HAP-1 (cell line): ENCODE results near the gene ERMAP.

Experiments used
- DNase-seq, 2 experiments: peaks; one replicate each; pipeline ENCODE4 v3.0.0-alpha.2; 2016 to 2020; ENCODE audit warnings: low spot score in 2 of 2
- H3K27me3 ChIP-seq: fragments of 250-450 bp; sonication (Bioruptor Pico); 2 replicates; pipeline ENCODE4 v1.5.1; 2020; ENCODE audit warnings: low read depth, mild to moderate bottlenecking, moderate library complexity
- H3K36me3 ChIP-seq: fragments of 250-450 bp; sonication (Bioruptor Pico); replicated peaks from 2 replicates; pipeline ENCODE4 v1.5.1; 2020; ENCODE audit warnings: mild to moderate bottlenecking
- H3K4me1 ChIP-seq: fragments of 250-450 bp; sonication (Bioruptor Pico); 2 replicates; pipeline ENCODE4 v1.5.1; 2020; ENCODE audit warnings: mild to moderate bottlenecking
- H3K4me3 ChIP-seq: fragments of 250-450 bp; sonication (Bioruptor Pico); 2 replicates; pipeline ENCODE4 v1.5.1; 2020; ENCODE audit warnings: mild to moderate bottlenecking, moderate library complexity
- H3K9me3 ChIP-seq: fragments of 250-450 bp; sonication (Bioruptor Pico); 2 replicates; pipeline ENCODE4 v1.5.1; 2020; ENCODE audit warnings: mild to moderate bottlenecking, moderate library complexity
- in situ Hi-C: fragments of 300-500 bp; cut with MboI; formaldehyde crosslinking; loops from 3 replicates; pipeline ENCODE4 v1.14.3; 2020; ENCODE audit warnings: low sequenced_read_pairs, inconsistent platforms, mixed read lengths

The ERMAP gene

DNA sequence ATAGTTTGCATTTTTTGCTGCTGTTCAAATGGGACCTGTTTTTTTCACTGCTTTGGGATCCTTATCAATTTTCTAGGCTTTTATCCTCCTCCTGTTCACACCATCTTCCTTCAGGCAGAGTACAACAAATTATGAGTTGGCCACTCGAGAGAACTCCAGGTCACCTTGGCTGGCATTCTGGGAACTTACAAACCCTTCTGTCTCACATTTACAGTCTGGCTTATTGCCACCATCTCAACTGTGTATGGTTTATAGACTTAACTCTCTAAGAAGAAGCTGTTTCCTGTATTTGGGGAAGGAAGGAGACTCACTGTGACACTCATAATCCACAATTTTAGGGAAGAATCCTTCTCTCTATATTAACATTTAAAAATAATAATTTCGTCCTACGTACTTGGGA, 24.1 kb downstream of the ERMAP start:
- Histone ChIP-seq H3K9me3 (no peaks in the 10 kb centered on the region), H3K4me3 (no peak overlapping the region), H3K36me3 (peaks cover 3% of the 10 kb centered on the region; the same call in 1 of the 2 replicates), H3K4me1 (peaks cover 10% of the 10 kb centered on the region), H3K27me3 (no peaks in the 10 kb centered on the region)
- in situ Hi-C loops = no loop called here
- DNase-seq = no peak

DNA sequence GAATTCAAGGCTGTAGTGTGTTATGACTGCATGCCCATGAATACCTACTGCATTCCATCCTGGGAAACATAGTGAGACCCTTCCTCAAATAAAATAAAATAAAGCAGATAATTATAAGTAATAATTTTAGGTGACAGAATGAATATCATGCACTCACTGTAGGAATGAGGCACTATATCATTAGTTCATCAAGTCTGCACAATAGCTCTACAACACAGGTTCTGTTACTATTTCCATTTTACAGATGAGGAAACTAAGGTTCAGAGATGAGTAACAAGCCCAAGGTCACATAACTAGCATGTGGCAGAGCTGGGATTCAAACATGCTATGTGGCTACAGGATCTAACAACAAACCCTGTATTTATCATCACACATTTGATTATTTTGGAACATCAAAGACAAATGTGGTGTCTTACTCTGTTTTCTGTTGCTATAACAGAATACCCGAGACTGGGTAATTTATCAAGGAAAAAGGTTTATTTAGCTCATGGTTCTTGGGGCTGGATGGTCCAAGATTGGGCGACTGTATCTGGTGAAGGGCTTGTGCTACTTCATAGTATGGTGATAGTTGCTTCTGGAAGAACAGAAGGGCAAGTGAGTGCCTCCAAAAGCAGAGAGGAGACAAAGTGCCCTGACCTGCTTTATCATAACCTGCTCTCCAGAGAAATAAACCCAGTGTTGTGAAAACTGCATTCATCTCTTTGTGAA, 24.7 kb downstream of the ERMAP start:
- Histone ChIP-seq H3K27me3 (no peaks in the 10 kb centered on the region), H3K4me1 (peaks cover 11% of the 10 kb centered on the region), H3K36me3 (peaks cover 3% of the 10 kb centered on the region; the same call in 1 of the 2 replicates), H3K9me3 (no peaks in the 10 kb centered on the region), H3K4me3 (no peak overlapping the region)
- DNase-seq = no peak
- in situ Hi-C loops = no loop called here

DNA sequence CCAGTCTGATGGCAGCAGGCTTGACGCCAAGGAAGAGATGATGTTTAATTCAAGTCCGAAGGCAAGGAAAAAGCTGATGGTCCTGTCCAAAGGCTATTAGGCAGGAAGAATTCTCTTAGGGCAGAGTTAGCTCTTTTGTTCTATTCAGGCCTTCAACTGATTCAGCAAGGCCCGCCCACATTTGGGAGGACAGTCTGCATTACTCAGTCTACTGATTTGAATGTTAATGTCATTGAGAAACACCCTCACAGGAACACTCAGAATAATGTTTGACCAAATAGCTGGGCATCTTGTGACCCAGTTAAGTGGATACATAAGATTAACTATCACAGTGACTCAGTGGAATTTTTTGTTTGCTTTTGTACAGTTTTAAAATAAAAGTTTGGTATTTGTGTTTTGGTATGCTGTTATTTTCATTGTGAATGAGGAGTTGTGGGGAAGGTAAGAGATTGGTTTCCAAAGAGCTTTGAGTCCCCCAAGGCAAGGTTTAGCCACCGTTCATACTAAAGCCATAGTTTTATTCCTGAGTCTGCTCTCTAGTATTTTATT, 27.7 kb downstream of the ERMAP start:
- Histone ChIP-seq H3K4me3 (no peak overlapping the region), H3K4me1 (peaks cover 21% of the 10 kb centered on the region), H3K36me3 (peaks cover 11% of the 10 kb centered on the region), H3K27me3 (no peaks in the 10 kb centered on the region), H3K9me3 (no peaks in the 10 kb centered on the region)
- peak in 1 of 2 experiments; percentile 26 for DNase-seq
- in situ Hi-C loops = no loop called here

DNA sequence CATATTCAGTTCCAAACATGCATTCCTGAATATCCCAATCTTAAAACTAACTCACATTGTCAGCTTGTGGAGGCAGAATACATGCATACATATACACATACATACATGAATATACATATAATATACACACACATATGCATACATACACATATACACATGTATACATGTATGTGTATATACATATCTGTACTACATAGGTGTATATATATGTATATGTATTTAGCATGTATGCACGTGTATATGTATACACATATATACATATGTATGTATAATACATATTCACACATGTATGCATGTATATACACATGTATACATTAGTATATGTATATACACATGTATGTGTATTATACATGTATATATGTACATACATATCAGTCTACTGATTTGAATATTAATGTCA, 28.3 kb downstream of the ERMAP start:
- no peak for DNase-seq
- Histone ChIP-seq H3K36me3 (peaks cover 15% of the 10 kb centered on the region), H3K9me3 (no peaks in the 10 kb centered on the region), H3K4me1 (peaks cover 21% of the 10 kb centered on the region), H3K27me3 (no peaks in the 10 kb centered on the region), H3K4me3 (no peak overlapping the region; the same call in 1 of the 2 replicates)
- in situ Hi-C loops = no loop called here

DNA sequence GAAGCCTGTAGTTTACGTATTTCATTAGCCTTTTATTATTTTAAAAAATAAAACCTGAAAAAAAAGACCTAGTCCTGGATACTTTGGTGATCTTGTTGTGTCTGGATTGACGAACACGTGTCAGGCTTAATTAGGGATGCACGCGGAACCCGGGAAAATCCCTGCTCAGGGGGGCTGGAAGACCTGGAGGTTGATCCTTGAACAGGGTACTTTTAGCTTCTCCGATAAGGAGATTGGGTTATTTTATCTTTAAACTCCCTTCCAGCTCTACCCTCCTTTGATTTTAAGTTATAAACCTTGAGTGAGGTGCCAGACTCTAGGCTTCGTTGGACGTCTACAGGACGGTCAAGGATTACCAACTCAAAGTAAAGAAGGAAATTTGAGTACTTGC, 28.9 kb downstream of the ERMAP start:
- peak overlapping the region; percentile 79 for H3K4me3 ChIP-seq
- peaks cover 21% of the 10 kb centered on the region for H3K4me1 ChIP-seq
- in situ Hi-C loops = no loop called here
- H3K9me3 ChIP-seq = no peaks in the 10 kb centered on the region
- peak in 1 of 2 experiments; percentile 26 for DNase-seq
- no peaks in the 10 kb centered on the region for H3K27me3 ChIP-seq
- peaks cover 21% of the 10 kb centered on the region for H3K36me3 ChIP-seq

DNA sequence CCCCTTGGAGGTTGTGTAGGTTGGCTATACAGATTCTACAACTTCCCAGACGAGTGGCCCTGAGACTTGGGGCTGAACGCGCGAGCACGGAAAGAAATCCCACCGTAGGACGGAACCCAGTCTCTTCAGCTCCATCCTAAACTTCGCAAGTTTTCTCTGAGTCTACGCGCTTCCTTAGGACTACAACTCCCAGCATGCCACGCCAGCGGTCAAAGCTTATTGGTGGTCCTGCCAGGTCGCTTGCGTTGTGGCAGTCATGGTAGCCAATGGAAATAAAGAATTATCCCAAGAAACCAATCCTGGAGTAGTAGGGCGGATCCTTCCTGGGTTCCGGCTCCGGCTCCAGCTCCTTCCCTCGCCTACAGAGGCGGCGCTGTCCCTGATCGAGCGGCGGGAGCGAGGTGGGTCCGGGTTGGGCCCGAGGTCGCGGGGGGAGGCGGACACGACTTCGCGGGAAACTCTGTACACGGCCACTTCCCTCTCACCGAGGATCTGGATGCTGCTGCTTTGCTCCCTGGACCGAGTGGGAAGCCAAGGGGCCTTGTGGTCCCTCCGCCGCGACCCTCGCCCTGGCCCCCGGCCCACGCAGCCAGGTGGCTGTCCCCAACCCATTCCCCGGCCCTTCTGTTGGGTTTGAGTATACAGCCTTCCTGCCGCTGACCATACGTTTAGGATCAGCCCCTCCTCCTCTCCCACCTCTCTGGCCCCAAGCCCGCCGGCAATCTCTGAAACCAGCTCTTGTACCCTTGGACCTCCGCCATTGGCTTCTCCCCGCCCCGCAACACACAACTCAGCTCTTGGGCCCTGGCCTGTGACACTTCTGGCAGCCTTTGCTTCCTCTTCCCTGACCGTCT, 29.6 kb downstream of the ERMAP start, which contains the start of gene ZNF691:
Gene ZNF691, plus strand, starts transcription at position 357 of the 854 bp plus-strand sequence. CDS start 3,046 bp downstream, outside the sequence.
- peak; percentile 94 to 96 for DNase-seq
- peak within 1 kb of the TSS; percentile 79 for H3K4me3 ChIP-seq
- H3K9me3 ChIP-seq = no peaks in the 10 kb centered on the region
- H3K27me3 ChIP-seq = no peaks in the 10 kb centered on the region
- H3K4me1 ChIP-seq = peaks cover 21% of the 10 kb centered on the region
- H3K36me3 ChIP-seq = peaks cover 27% of the 10 kb centered on the region
- in situ Hi-C loops = no loop called here

DNA sequence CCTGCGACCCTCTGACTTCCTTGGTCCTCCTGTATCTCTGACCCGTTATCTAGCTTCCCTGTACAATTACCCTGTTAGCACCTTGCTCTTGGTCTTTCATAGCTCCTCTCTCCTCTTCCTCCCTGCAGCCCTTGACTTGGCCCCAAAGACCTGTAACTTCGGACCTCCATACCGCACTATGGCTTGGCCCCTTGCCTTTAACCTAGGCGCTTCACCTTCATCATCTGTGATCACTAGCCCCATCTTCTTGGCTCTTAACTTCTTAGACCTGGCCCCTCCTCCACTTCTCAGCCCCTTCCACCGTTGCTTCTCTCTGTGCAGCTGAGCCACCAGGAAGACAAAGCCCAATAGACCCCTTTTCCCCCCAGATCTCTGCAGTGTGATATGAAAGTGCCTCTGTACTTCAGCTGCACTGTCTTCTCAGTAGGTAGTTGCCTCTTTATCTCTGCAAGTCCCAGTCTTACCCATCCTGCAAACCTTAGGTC, 30.2 kb downstream of the ERMAP start:
- Histone ChIP-seq H3K36me3 (peaks cover 30% of the 10 kb centered on the region), H3K9me3 (no peaks in the 10 kb centered on the region), H3K4me1 (peaks cover 21% of the 10 kb centered on the region), H3K27me3 (no peaks in the 10 kb centered on the region), H3K4me3 (peak overlapping the region; percentile 79)
- in situ Hi-C loops = no loop called here
- DNase-seq = no peak

DNA sequence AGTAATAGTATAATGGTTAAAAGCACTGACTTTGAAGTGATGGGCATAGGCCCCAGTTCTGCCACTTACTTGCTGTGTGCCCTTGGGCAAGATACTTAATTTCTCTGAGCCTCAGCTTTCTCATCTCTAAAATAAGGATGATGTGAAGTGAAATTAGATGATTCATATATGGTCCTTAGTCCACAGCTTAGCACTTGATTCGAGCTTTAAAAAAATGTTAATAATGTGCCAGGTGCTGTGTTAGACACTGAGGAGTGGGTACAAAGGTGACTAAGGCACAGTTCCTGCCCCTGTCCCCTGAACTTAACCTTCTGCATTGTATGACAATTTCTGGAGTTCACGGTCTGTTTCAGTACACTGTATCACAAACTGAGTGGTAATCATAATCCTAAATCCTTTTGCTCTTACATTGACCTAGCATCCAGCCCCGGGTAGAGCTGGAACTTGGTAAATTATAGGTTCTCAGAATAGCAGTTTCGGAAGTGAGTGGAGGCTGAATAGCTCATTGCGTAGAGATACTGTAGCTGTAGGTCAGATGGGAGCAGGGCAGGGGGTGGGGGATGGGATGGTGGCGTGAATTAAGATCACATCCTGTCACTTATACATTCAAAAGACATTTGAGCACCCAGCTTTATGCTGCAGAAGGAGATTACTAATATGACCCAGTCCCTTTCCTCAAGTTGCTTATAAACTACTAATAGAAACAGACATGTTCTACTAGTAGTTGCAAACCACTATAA, 31.0 kb downstream of the ERMAP start:
- no peaks in the 10 kb centered on the region for H3K9me3 ChIP-seq
- in situ Hi-C loops = no loop called here
- no peak for DNase-seq
- H3K27me3 ChIP-seq = no peaks in the 10 kb centered on the region
- H3K36me3 ChIP-seq = peaks cover 30% of the 10 kb centered on the region
- H3K4me1 ChIP-seq = peaks cover 21% of the 10 kb centered on the region
- peak overlapping the region; percentile 79 for H3K4me3 ChIP-seq

DNA sequence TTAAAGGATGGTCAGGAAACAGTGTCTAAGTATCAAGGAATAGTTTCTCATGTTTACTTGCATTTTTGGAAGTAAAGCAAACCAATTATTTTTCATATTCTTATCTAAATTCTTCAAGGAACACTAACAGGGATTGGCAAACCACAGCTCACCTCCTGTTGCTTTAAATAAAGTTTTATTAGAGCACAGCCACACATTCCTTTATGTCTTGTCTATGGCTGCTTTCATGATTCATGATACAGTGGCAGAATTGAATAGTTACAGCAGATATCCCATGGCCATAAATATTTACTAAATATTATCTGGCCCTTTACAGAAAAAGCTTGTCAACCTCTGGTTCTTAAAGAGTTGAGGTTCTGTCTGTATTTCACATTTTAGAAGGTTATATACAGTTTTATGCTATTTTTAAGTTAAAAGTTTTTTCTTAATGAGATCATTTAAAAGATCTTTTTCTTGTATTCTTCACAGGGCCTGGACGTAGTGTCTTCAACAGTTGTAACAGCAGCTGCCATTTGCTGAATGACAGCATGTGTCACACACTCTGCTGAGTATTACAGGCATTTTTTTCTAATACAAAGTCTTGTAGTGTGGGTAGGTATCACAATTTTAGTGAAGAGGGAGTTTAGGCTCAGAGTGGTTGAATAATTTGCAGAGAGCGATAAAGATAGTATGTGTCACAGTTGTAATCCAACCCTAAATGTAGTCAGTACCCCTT, 32.1 kb downstream of the ERMAP start:
- H3K27me3 ChIP-seq = no peaks in the 10 kb centered on the region
- peaks cover 21% of the 10 kb centered on the region for H3K4me1 ChIP-seq
- H3K36me3 ChIP-seq = peaks cover 30% of the 10 kb centered on the region
- in situ Hi-C loops = no loop called here
- H3K4me3 ChIP-seq = no peak overlapping the region
- no peaks in the 10 kb centered on the region for H3K9me3 ChIP-seq
- DNase-seq = no peak

DNA sequence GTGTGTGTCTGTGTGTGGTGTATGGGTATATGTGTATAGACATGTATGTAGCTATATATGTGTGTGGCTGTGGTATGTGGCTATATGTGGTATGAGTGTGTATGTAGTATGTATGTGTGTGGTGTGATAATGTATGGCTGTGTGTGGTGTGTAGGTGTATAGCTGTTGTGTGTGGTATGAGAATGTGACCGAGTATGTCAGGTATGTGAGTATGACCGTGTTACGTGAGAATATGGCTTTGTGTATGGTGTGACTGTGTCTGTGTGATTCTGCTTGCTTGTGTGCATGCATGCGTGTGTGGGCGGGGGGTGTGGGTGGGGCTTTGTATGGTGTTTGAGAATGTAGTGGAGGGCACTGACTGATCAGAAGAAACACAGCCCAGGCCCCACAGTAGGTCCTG, 33.0 kb downstream of the ERMAP start:
- in situ Hi-C loops = no loop called here
- Histone ChIP-seq H3K4me1 (peaks cover 21% of the 10 kb centered on the region), H3K36me3 (peaks cover 30% of the 10 kb centered on the region), H3K9me3 (no peaks in the 10 kb centered on the region; the same call in 1 of the 2 replicates), H3K4me3 (no peak overlapping the region), H3K27me3 (no peaks in the 10 kb centered on the region)
- DNase-seq = no peak

DNA sequence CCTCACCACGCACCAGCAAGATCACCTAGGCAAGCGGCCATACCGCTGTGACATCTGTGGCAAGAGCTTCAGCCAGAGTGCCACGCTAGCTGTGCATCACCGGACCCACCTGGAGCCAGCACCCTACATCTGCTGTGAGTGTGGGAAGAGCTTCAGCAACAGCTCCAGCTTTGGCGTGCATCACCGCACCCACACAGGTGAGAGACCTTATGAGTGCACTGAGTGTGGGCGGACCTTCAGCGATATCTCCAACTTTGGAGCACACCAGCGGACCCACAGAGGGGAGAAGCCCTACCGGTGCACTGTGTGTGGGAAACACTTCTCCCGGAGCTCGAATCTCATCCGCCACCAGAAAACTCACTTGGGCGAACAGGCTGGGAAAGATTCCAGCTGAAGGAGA, 34.5 kb downstream of the ERMAP start:
- peaks cover 30% of the 10 kb centered on the region for H3K36me3 ChIP-seq
- DNase-seq = no peak
- in situ Hi-C loops = no loop called here
- peaks cover 11% of the 10 kb centered on the region for H3K4me1 ChIP-seq
- no peak overlapping the region for H3K4me3 ChIP-seq
- no peaks in the 10 kb centered on the region; the same call in 1 of the 2 replicates for H3K9me3 ChIP-seq
- H3K27me3 ChIP-seq = no peaks in the 10 kb centered on the region

DNA sequence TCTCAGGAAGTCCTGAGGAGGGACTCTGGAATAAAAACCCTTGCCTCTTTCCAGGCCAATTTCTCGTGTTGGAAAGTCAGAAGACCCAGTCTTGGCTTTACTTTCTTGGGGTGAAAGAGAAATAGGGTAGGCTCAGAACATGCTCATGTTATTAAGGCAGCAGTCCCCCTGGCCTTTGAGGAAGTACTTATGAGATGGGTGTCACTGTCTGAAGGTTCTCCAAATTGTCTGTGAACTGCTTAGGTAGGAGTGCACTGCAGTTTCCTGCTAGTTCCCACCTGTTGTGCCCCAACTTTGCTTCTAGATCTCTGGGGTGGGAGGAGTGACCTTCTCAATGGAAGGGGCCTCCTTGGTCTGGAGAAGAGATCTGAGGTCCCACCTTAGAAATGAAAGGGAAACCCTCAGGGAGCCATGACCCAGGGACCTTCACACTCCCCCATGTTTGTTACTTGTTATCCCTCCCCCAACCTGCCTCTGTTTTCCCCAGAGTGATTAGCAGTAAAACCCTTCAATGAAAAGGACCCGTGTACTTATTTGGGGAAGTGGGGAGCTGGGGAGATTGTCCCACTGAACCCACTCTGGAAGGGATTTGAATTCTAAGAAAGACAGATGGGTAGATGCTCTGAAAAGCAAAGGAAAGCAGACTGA, 35.2 kb downstream of the ERMAP start:
- no peaks in the 10 kb centered on the region; the same call in 1 of the 2 replicates for H3K9me3 ChIP-seq
- peaks cover 11% of the 10 kb centered on the region for H3K4me1 ChIP-seq
- in situ Hi-C loops = no loop called here
- H3K27me3 ChIP-seq = no peaks in the 10 kb centered on the region
- no peak overlapping the region for H3K4me3 ChIP-seq
- peaks cover 30% of the 10 kb centered on the region for H3K36me3 ChIP-seq
- DNase-seq = no peak
